Kidney (tissue), 14 donors: ENCODE data around the gene MST1. TPM values are rescaled to one million over a fixed set of nuclear protein-coding genes. Genes with fewer than 3 reads are reported as not detected.

ENCODE experiments used
- DNase-seq, 5 donors: peaks; one replicate each; pipeline ENCODE4 v3.0.0-alpha.2; 2013 to 2020
- FAIRE-seq: peaks from 2 replicates; lab custom pipeline; 2012; peaks lifted over from hg19 to GRCh38; lab: Jason Lieb, UNC
- H3K27ac ChIP-seq, 2 donors: one replicate each; pipeline ENCODE4 v1.7.0; 2013; ENCODE audit warnings: low read depth in 2 of 2, low read length in 2 of 2, inconsistent platforms in 1 of 2
- H3K27me3 ChIP-seq: one replicate; pipeline ENCODE4 v1.7.1; 2013; ENCODE audit warnings: low read length, inconsistent platforms; ENCODE audit not compliant: control insufficient read depth, insufficient read depth
- H3K36me3 ChIP-seq, 3 donors: one replicate each; pipeline versions ENCODE4 v1.7.0 to v1.7.1; 2013; ENCODE audit warnings: low read length in 3 of 3, control low read depth in 1 of 3, inconsistent platforms in 1 of 3; ENCODE audit not compliant: insufficient read depth in 3 of 3, control insufficient read depth in 2 of 3
- H3K4me1 ChIP-seq, 3 donors: one replicate each; pipeline versions ENCODE4 v1.7.0 to v1.7.1; 2013; ENCODE audit warnings: low read length in 3 of 3, inconsistent platforms in 1 of 3, low read depth in 1 of 3; ENCODE audit not compliant: control insufficient read depth in 2 of 3, insufficient read depth in 2 of 3
- H3K4me3 ChIP-seq, 3 donors: one replicate each; pipeline versions ENCODE4 v1.7.0 to v1.8.1; 2013; ENCODE audit warnings: low read length in 3 of 3, control low read depth in 1 of 3, inconsistent platforms in 1 of 3
- H3K9ac ChIP-seq, 3 donors: one replicate each; pipeline versions ENCODE4 v1.7.0 to v1.7.1; 2013; ENCODE audit warnings: low read length in 3 of 3, control low read depth in 1 of 3, inconsistent platforms in 1 of 3
- H3K9me3 ChIP-seq, 3 donors: one replicate each; pipeline versions ENCODE4 v1.7.0 to v1.7.1; 2013; ENCODE audit warnings: low read length in 3 of 3, control low read depth in 1 of 3, inconsistent platforms in 1 of 3; ENCODE audit not compliant: control insufficient read depth in 2 of 3, insufficient read depth in 1 of 3
- intact Hi-C: fragments of 100-400 bp; cut with DNase I; formaldehyde crosslinking; loops from one replicate; pipeline ENCODE4 v1.11.1; 2022
- polyA plus RNA-seq: library from polyadenylated mRNA; stranded (reverse); fragments of 350-450 nt; fragmentation: Illumina TruSeq; extraction: RNeasy Lipid Tissue Mini Kit (QIAGEN cat#74804); gene quantifications from one replicate; pipeline ENCODE4 v1.2.3, GENCODE V29; 2014; ENCODE audit warnings: low read depth, low replicate concordance; ENCODE audit not compliant: insufficient read depth
- total RNA-seq: library from RNA; stranded (reverse); fragmentation: NEBNext Ultra II Directional; extraction: Animal tissue kit (Norgen Biotek cat#: 25700); gene quantifications from one replicate; pipeline ENCODE4 v1.2.1, GENCODE V29; 2021
- TF ChIP-seq, protein P1 (sequence below): IDR thresholded peaks from 3 replicates; pipeline ENCODE4 v1.5.1; 2012; ENCODE audit warnings: mild to moderate bottlenecking, moderate library complexity, borderline replicate concordance; ENCODE audit not compliant: insufficient read depth; ENCODE audit errors: extremely low read depth
- donor health status: control.
- donor health status: control.
- donor health status: control.
- donor health status: control.
- donor health status: control.
- donor health status: DM: yes; HTN: yes; CAD: no.
- donor health status: Normal renal cell carcinoma (clear cell type).

The MST1 gene
- total and polyA plus RNA-seq, 2 donors from 2014 or later, result 77.3 to 152 TPM

DNA sequence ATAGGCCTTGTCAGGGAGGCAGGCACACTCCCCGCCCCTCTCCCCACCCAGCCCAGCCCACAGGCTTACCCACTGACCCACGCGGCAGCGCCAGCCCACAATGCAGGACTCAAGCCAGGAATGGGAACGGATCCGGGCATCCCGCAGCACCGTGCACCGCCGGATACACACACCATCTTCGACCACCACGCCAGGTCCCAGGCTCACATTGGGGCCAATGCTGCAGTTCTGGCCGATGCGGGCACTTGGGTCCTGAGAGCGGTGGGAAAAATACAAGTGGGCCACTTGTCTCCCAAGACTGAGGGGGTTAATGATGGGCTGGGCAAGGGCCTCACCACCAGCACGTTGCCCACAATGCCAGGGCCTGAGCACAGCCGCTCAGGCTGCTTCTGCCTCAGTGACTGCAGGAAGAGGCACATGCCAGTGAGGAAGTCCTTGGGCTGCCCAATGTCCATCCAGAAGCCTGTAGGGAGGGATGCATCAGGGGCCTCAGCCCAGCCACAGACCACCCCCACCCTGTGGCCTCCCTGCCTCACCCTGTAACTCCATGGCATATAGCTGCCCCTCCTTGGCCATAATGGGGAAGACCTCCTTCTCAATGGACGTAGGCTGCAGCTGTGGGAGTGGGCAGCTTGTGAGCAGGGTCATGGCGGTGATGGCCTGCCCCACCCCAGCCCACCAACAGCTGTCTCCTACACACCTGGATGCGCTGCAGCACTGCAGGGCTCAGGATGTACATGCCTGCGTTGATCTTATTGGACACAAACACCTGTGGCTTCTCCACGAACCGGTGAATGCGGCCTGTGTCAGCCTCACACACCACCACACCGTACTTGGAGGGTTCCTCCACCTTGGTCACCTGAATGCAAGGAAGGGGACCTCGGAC, 32.9 kb upstream of the MST1 start:
- TF ChIP-seq, protein P1, sequence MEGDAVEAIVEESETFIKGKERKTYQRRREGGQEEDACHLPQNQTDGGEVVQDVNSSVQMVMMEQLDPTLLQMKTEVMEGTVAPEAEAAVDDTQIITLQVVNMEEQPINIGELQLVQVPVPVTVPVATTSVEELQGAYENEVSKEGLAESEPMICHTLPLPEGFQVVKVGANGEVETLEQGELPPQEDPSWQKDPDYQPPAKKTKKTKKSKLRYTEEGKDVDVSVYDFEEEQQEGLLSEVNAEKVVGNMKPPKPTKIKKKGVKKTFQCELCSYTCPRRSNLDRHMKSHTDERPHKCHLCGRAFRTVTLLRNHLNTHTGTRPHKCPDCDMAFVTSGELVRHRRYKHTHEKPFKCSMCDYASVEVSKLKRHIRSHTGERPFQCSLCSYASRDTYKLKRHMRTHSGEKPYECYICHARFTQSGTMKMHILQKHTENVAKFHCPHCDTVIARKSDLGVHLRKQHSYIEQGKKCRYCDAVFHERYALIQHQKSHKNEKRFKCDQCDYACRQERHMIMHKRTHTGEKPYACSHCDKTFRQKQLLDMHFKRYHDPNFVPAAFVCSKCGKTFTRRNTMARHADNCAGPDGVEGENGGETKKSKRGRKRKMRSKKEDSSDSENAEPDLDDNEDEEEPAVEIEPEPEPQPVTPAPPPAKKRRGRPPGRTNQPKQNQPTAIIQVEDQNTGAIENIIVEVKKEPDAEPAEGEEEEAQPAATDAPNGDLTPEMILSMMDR, result no peak
- peak overlapping the region in 1 of 3 donors; percentile 93 for H3K4me3 ChIP-seq
- H3K4me1 ChIP-seq, result peaks cover 0 to 34% (median 12%) of the 10 kb centered on the region in 3 donors
- H3K27ac ChIP-seq, result no peak overlapping the region
- intact Hi-C loops, result no loop called here
- H3K36me3 ChIP-seq, result peaks cover 0 to 18% (median 9%) of the 10 kb centered on the region in 3 donors
- H3K9ac ChIP-seq, result no peak overlapping the region
- H3K9me3 ChIP-seq, result no peaks in the 10 kb centered on the region
- FAIRE-seq (no peak), DNase-seq (peak in 1 of 5 donors; percentile 55)
- H3K27me3 ChIP-seq, result no peaks in the 10 kb centered on the region

DNA sequence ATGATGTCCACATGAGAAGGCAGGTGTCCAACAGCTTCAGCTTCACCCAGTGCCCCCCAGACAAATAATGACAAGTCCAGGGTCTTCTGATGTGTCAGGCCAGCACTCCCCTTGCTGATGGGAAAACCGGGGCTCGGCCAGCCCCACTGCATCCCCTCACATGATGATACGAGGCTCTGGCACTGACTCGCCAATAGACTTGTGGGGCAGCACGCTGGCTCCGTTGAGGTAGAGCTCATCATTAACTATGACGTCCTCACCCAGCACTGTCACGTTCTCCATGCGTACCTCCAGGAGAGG, 32.3 kb upstream of the MST1 start:
- DNase-seq, result no peak
- FAIRE-seq, result no peak
- H3K27ac ChIP-seq, result no peak overlapping the region
- no peaks in the 10 kb centered on the region for H3K27me3 ChIP-seq
- intact Hi-C loops, result no loop called here
- peaks cover 0 to 12% (median 9%) of the 10 kb centered on the region in 3 donors for H3K36me3 ChIP-seq
- TF ChIP-seq, protein P1, result no peak
- H3K9me3 ChIP-seq, result no peaks in the 10 kb centered on the region
- peaks cover 0 to 34% (median 12%) of the 10 kb centered on the region in 3 donors for H3K4me1 ChIP-seq
- no peak overlapping the region for H3K9ac ChIP-seq
- no peak overlapping the region for H3K4me3 ChIP-seq

DNA sequence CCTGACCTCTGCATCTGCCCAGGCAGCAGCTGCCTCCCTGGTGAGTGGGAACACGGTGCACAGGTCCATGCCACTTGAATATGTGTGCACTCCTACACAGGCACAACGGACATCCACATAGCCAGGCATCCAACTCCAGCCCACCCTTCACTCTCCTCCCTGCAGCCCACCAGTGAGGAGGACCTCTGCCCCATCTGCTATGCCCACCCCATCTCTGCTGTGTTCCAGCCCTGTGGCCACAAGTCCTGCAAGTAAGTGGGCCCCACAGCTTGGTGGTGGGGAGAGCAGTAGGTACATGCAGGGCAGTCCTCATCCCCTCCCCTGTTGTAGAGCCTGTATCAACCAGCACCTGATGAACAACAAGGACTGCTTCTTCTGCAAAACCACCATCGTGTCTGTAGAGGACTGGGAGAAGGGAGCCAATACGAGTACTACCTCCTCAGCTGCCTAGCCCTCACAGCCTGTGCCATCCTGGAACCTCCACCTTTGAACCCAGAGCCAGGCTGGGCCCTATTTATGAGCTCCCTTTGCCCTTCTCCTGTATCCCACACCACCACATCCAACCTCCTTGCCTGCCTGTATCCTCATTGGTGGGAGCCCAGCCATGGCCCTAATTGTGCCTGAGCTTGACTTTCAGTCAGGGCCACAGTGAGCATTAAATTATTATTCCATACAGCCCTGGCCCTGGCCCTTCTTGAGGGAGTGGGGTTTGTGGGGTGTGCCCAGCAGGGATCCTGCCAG, 31.8 kb upstream of the MST1 start:
- Histone ChIP-seq H3K9ac (no peak overlapping the region), H3K27ac (no peak overlapping the region), H3K4me1 (peaks cover 0 to 34% (median 12%) of the 10 kb centered on the region in 3 donors), H3K36me3 (peaks cover 0 to 14% (median 9%) of the 10 kb centered on the region in 3 donors), H3K4me3 (no peak overlapping the region), H3K9me3 (no peaks in the 10 kb centered on the region), H3K27me3 (no peaks in the 10 kb centered on the region)
- intact Hi-C loops, result no loop called here
- DNase-seq, result peak in 1 of 5 donors; percentile 47
- TF ChIP-seq, protein P1, result no peak
- no peak for FAIRE-seq
